HFF-Myc (cell line): ENCODE measurements around the gene UBA1.

Experiments used
- DNase-seq: peaks from one replicate; pipeline ENCODE4 v3.0.0-alpha.2; 2011; ENCODE audit warnings: low read depth; ENCODE audit errors: extremely low read depth
- H3K4me3 ChIP-seq: replicated peaks from 2 replicates; pipeline ENCODE4 v1.5.1; 2011; ENCODE audit warnings: low read depth, mild to moderate bottlenecking, control low read depth, low read length
- CTCF ChIP-seq: IDR thresholded peaks from 2 replicates; pipeline ENCODE4 v1.5.1; 2012; ENCODE audit warnings: mild to moderate bottlenecking, low read depth, low read length, control low read depth; ENCODE audit errors: missing control alignments

Gene UBA1

GRCh38 chrX:47160781-47161180 is 32.8 kb upstream of the UBA1 start:
- H3K4me3 ChIP-seq, result no peak overlapping the region
- TF ChIP-seq CTCF, result no peak
- no peak for DNase-seq

- DNase-seq, result no peak
- no peak for TF ChIP-seq CTCF
- H3K4me3 ChIP-seq, result no peak overlapping the region
These were observed 30.6 kb upstream of the UBA1 start for GRCh38 chrX:47162927-47163583.

- DNase-seq, result no peak
- TF ChIP-seq CTCF, result no peak
These were observed 29.2 kb upstream of the UBA1 start for GRCh38 chrX:47164420-47164819.

DNA sequence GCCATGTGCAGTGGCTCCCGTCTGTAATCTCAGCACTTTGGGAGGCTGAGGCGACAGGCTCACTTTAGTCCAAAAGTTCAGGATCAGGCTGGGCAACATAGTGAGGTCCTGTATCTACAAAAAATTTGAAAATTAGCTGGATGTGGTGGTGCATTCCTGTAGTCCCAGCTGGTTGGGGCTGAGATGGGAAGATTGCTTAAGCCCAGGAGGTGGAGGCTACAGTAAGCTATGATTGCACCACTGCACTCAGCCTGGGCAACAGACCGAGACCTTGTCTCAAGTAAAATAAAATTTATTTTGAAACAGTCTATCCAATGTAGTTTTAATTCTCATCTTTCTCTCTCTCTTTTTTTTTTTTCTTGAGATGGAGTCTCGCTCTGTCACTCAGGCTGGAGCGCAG is 27.5 kb upstream of the UBA1 start:
- DNase-seq, result no peak
- TF ChIP-seq CTCF, result no peak
- H3K4me3 ChIP-seq, result no peak overlapping the region

More at GRCh38 chrX:47164420-47164819, 29.2 kb upstream of the UBA1 start:
- H3K4me3 ChIP-seq, result no peak overlapping the region

GRCh38 chrX:47168495-47169073 is 25.0 kb upstream of the UBA1 start:
- TF ChIP-seq CTCF, result no peak
- no peak overlapping the region for H3K4me3 ChIP-seq
- no peak for DNase-seq

DNA sequence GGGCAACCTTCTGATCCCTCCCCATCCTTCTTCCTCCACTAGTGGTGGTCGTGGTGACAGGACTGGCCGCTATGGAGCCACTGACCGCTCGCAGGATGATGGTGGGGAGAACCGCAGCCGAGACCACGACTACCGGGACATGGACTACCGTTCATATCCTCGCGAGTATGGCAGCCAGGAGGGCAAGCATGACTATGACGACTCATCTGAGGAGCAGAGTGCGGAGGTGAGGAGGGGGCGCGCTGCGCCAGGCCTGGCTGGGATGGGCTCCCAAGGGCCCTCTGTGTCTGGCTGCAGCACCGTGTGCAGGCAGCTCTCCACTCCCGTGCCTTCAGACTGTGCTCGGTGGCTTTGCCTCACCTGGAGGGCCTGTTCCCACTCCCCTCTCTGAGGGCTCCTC is 24.4 kb upstream of the UBA1 start:
- H3K4me3 ChIP-seq, result no peak overlapping the region
- no peak for DNase-seq
- TF ChIP-seq CTCF, result no peak
